Endothelial cell (in vitro differentiated cells): ENCODE measurements around the gene NANOG. TPM values are rescaled to one million over a fixed set of nuclear protein-coding genes. Genes with fewer than 3 reads are reported as not detected.
A peak's percentile ranks its signal among the peaks of the same experiment; 100 is the strongest.
"Not testable (repeated sequence)": the region's sequence is repeated elsewhere in the genome, so short reads cannot be mapped to it uniquely, and the experiment has no call there.

Source experiments
- DNase-seq: peaks from one replicate; pipeline ENCODE4 v3.0.0; 2021; ENCODE audit warnings: low spot score
- H3K27ac Mint-ChIP-seq: one replicate; pipeline ENCODE4 v1.8.0; 2021; ENCODE audit warnings: mixed read lengths, inconsistent platforms; ENCODE audit not compliant: unreplicated experiment
- H3K27me3 Mint-ChIP-seq: one replicate; pipeline ENCODE4 v1.8.0; 2021; ENCODE audit warnings: mild to moderate bottlenecking, moderate library complexity, mixed read lengths, inconsistent platforms; ENCODE audit not compliant: unreplicated experiment
- H3K36me3 Mint-ChIP-seq: one replicate; pipeline ENCODE4 v1.8.0; 2021; ENCODE audit warnings: mild to moderate bottlenecking, low read depth, mixed read lengths, inconsistent platforms; ENCODE audit not compliant: unreplicated experiment
- H3K4me1 Mint-ChIP-seq: one replicate; pipeline ENCODE4 v1.8.0; 2021; ENCODE audit warnings: mild to moderate bottlenecking, mixed read lengths, inconsistent platforms; ENCODE audit not compliant: unreplicated experiment
- H3K4me3 Mint-ChIP-seq: one replicate; pipeline ENCODE4 v1.8.0; 2021; ENCODE audit warnings: mild to moderate bottlenecking, mixed read lengths, inconsistent platforms; ENCODE audit not compliant: unreplicated experiment
- H3K9me3 Mint-ChIP-seq: one replicate; pipeline ENCODE4 v1.8.0; 2021; ENCODE audit warnings: mixed read lengths, inconsistent platforms; ENCODE audit not compliant: unreplicated experiment
- total RNA-seq: library from RNA; stranded (reverse); fragmentation: NEBNext Ultra II Directional; extraction: Animal tissue kit (Norgen Biotek cat#: 25700); gene quantifications from one replicate; pipeline ENCODE4 v1.2.1, GENCODE V29; 2021; ENCODE audit not compliant: unreplicated experiment
- TF ChIP-seq, protein P1 (sequence below): fragments of 200-600 bp; sonication (generic); IDR thresholded peaks from one replicate; pipeline ENCODE4 v1.5.0; 2021; ENCODE audit warnings: antibody characterized with exemption; ENCODE audit not compliant: unreplicated experiment

The NANOG gene
- total RNA-seq, 1 donor from 2014 or later, result 4.5 TPM

DNA sequence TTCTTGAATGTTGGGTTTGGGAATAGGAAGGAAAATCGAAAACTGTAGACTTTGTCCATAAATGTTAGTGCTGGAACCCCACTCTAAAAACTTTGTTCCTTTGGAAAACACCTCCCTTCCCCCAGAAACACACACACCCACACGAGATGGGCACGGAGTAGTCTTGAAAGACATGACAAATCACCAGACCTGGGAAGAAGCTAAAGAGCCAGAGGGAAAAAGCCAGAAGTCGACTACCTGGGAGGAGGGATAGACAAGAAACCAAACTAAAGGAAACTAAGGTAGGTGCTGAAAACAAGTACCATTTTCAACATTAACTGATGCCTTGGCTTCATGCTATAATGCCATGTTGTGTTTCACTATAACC lies 925 bp upstream of the NANOG start:
- Mint-ChIP-seq H3K27ac (no peak overlapping the region), H3K27me3 (peaks cover 1% of the 10 kb centered on the region), H3K9me3 (no peaks in the 10 kb centered on the region), H3K4me3 (no peak overlapping the region), H3K36me3 (no peaks in the 10 kb centered on the region), H3K4me1 (peaks cover 13% of the 10 kb centered on the region)
- TF ChIP-seq, protein P1, sequence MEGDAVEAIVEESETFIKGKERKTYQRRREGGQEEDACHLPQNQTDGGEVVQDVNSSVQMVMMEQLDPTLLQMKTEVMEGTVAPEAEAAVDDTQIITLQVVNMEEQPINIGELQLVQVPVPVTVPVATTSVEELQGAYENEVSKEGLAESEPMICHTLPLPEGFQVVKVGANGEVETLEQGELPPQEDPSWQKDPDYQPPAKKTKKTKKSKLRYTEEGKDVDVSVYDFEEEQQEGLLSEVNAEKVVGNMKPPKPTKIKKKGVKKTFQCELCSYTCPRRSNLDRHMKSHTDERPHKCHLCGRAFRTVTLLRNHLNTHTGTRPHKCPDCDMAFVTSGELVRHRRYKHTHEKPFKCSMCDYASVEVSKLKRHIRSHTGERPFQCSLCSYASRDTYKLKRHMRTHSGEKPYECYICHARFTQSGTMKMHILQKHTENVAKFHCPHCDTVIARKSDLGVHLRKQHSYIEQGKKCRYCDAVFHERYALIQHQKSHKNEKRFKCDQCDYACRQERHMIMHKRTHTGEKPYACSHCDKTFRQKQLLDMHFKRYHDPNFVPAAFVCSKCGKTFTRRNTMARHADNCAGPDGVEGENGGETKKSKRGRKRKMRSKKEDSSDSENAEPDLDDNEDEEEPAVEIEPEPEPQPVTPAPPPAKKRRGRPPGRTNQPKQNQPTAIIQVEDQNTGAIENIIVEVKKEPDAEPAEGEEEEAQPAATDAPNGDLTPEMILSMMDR, result no peak
- DNase-seq, result no peak

DNA sequence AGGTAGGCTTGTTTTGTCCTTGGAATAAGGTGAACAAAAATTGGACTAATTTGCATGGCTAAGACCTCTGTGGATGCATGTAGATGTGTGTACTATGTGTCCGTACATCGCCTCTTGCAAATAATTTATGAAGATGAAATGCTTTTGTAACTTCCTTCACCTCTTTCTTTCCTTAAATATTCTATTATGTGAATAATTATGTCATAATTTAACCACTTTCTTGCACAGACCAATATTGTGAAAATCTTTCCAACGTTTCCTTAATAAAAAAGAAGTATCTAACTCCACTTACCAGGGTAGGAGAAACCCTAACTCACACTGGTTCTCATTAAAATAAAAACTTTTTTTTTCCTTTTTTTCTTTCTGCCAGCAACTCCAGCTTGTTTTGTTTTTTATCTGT lies 4.0 kb downstream of the NANOG start:
- Mint-ChIP-seq H3K36me3 (no peaks in the 10 kb centered on the region), H3K27me3 (peaks cover 1% of the 10 kb centered on the region), H3K4me1 (peaks cover 8% of the 10 kb centered on the region), H3K27ac (no peak overlapping the region), H3K4me3 (no peak overlapping the region), H3K9me3 (no peaks in the 10 kb centered on the region)
- no peak for DNase-seq
- TF ChIP-seq, protein P1, result no peak

DNA sequence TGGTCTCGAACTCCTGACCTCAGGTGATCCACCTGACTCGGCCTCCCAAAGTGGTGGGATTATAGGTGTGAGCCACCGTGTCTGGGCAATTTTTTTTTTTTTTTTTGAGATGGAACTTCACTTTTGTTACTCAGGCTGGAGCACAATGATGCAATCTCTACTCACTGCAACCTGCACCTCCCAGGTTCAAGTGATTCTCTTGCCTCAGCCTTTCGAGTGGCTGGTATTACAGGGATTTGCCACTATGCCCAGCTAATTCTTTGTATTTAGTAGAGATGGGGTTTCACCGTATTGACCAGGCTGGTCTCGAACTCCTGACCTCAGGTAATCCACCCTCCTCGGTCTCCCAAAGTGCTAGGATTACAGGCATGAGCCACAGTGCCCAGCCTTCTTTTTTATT lies 8.1 kb downstream of the NANOG start:
- H3K4me3 Mint-ChIP-seq, H3K9me3 Mint-ChIP-seq, DNase-seq, H3K36me3 Mint-ChIP-seq, H3K27me3 Mint-ChIP-seq: not testable (repeated sequence)
- H3K27ac Mint-ChIP-seq, result peak overlapping the region; percentile 36
- H3K4me1 Mint-ChIP-seq, result peaks cover 15% of the 10 kb centered on the region

DNA sequence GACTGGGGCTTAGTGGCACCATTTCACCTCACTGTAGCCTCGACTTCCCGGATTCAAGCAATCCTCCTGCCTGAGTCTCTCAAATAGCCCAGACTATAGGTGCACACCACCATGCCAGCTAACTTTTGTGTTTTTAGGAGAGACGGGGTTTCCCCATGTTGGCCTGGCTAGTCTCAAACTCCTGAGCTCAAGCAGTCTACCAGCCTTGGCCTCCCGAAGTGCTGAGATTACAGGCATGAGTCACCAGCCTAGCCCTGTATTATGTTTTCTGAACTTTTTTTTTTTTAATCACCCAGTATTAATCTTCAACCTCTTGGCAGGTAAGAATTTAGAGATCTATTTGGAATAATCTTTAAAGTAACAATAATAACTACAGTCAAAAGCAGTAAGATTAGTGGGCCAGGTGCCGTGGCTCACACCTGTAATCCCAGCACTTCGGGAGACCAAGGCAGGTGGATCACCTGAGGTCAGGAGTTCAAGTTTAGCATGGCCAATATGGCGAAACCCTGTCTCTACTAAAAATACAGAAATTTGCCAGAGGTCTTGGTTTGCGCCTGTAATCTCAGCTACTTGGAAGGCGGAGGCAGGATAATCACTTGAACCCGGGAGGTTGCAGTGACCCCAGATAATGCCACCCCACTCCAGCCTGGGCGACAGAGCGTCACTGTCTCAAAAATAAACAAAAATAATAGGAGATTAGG lies 8.6 kb downstream of the NANOG start:
- TF ChIP-seq, protein P1, result no peak
- DNase-seq, result no peak
- Mint-ChIP-seq H3K4me1 (peaks cover 15% of the 10 kb centered on the region), H3K4me3 (no peak overlapping the region), H3K36me3 (no peaks in the 10 kb centered on the region), H3K9me3 (no peaks in the 10 kb centered on the region), H3K27ac (peak overlapping the region; percentile 48), H3K27me3 (no peaks in the 10 kb centered on the region)

DNA sequence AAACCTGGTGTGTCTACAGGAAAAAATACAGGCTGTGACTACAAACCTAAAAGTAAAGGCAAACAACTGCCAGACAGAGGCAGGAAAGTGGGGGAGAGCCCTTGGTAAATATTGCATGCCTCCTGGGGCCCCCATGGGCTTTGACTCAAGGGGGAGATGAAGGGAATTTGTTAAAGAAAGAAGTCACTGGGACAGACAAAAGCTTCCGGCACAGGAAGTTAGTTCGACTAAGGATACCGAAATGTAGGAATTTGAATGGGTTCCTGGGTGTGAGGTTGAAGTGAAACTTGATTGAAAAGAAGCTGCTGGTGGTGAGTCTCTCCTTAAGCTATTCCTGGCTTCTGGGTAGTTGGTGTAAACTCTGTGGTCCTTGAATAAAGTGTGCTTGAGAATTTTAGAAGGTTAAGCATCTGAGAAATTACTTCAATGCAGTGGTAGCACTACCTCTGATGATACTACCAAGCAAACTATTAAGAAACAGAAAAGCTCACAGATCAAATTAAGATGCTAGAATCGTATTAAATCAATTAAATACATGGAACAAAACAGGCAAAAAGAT lies 9.6 kb downstream of the NANOG start:
- not testable (repeated sequence) for H3K36me3 Mint-ChIP-seq, H3K9me3 Mint-ChIP-seq, DNase-seq, H3K27me3 Mint-ChIP-seq
- Mint-ChIP-seq H3K4me1 (peaks cover 15% of the 10 kb centered on the region), H3K27ac (peak overlapping the region; percentile 90), H3K4me3 (peak overlapping the region; percentile 37)

DNA sequence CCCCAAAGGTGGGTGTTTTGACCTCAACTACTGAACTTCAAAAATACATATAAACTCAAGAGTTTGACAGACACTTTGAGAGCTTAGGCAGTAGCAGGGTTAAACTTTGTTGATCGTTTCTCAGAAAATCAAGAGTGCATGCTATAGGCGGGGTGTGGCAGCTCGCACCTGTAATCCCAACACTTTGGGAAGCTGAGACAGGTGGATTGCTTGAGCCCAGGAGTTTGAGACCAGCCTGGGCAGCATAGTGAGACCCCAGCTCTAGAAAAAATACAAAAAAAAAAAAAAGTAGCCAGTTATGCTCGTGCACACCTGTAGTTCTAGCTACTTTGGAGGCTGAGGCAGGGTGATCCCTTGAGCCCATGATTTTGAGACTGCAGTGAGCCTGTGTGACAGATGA lies 12.3 kb downstream of the NANOG start:
- Mint-ChIP-seq H3K4me3 (no peak overlapping the region), H3K27me3 (no peaks in the 10 kb centered on the region), H3K9me3 (no peaks in the 10 kb centered on the region), H3K4me1 (peaks cover 19% of the 10 kb centered on the region), H3K27ac (no peak overlapping the region), H3K36me3 (no peaks in the 10 kb centered on the region)
- TF ChIP-seq, protein P1, result no peak
- DNase-seq, result no peak

DNA sequence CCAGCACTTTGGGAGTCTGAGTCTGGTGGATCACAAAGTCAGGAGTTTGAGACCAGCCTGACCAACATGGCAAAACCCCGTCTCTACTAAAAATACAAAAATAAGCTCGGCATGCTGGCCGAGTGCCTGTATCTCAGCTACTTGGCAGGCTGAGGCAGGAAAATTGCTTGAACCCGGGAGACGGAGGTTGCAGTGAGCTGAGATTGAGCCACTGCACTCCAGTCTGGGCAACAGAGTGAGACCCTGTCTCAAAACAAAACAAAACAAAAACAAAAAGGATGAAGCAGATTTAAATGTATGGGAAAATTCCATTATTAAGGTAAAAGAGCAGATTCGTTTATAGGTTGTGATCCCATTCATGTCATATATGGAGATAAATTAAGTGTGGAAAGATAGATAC lies 17.1 kb downstream of the NANOG start:
- H3K36me3 Mint-ChIP-seq, DNase-seq, H3K4me3 Mint-ChIP-seq, H3K9me3 Mint-ChIP-seq, H3K4me1 Mint-ChIP-seq, H3K27me3 Mint-ChIP-seq: not testable (repeated sequence)
- peak overlapping the region; percentile 74 for H3K27ac Mint-ChIP-seq
